Brain microvascular endothelial cell (primary cell): Measurements from ENCODE around the gene TNIP3.

Experiments
- DNase-seq: peaks from one replicate; pipeline ENCODE4 v3.0.0-alpha.2; 2020
- H3K27ac ChIP-seq: fragments of 250-450 bp; sonication (Bioruptor Pico); 2 replicates; pipeline ENCODE4 v1.5.1; 2020; ENCODE audit warnings: mild to moderate bottlenecking, moderate library complexity
- H3K27me3 ChIP-seq: fragments of 250-450 bp; sonication (Bioruptor Pico); replicated peaks from 2 replicates; pipeline ENCODE4 v1.5.1; 2020; ENCODE audit warnings: mild to moderate bottlenecking
- H3K36me3 ChIP-seq: fragments of 250-450 bp; sonication (Bioruptor Pico); replicated peaks from 2 replicates; pipeline ENCODE4 v1.5.1; 2020; ENCODE audit warnings: mild to moderate bottlenecking
- H3K4me3 ChIP-seq: 2 replicates; pipeline ENCODE4 v1.5.1; 2011; ENCODE audit warnings: low read depth, mild to moderate bottlenecking, control low read depth, low read length, moderate library complexity
- in situ Hi-C: cut with HindIII; loops from 2 replicates; pipeline ENCODE4 v1.10.0; 2017; ENCODE audit warnings: low sequenced_read_pairs, low pct_ligation_motif_present
- TF ChIP-seq, protein P1 (sequence below): IDR thresholded peaks from 2 replicates; pipeline ENCODE4 v1.5.1; 2011; ENCODE audit warnings: low read depth, mild to moderate bottlenecking, moderate library complexity, low read length, control low read depth, inconsistent platforms; ENCODE audit errors: missing control alignments

The TNIP3 gene

DNA sequence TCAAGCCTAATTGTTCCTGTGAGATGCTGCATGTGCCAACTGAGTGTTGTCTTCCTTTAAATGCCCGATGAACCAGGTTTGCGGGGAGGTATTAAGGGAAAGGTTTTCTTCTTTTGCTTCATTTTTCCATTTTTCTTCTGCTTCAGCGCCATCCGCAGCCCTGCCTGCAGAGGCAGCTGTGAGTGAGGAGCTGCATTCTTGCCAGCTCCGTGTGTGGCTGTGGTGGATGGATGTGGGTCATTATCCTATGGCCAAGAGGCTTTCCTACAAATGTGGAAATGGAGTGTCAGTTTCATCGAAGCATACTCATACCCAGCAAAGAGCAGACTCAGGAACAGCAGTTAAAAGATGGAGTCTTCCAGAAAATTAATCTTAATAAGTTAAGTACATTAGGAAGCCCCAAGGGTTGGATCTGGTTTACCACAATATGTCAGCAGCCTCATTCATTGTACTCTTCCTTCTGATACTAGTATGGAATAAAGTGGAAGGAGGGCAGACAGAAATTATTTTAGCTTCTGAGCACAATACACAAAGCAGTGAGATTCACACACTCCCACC, 37.6 kb downstream of the TNIP3 start:
- no peak for DNase-seq
- H3K27me3 ChIP-seq, result no peaks in the 10 kb centered on the region
- TF ChIP-seq, protein P1, sequence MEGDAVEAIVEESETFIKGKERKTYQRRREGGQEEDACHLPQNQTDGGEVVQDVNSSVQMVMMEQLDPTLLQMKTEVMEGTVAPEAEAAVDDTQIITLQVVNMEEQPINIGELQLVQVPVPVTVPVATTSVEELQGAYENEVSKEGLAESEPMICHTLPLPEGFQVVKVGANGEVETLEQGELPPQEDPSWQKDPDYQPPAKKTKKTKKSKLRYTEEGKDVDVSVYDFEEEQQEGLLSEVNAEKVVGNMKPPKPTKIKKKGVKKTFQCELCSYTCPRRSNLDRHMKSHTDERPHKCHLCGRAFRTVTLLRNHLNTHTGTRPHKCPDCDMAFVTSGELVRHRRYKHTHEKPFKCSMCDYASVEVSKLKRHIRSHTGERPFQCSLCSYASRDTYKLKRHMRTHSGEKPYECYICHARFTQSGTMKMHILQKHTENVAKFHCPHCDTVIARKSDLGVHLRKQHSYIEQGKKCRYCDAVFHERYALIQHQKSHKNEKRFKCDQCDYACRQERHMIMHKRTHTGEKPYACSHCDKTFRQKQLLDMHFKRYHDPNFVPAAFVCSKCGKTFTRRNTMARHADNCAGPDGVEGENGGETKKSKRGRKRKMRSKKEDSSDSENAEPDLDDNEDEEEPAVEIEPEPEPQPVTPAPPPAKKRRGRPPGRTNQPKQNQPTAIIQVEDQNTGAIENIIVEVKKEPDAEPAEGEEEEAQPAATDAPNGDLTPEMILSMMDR, result no peak
- H3K27ac ChIP-seq, result no peak overlapping the region
- no peaks in the 10 kb centered on the region for H3K36me3 ChIP-seq
- H3K4me3 ChIP-seq, result no peak overlapping the region
- in situ Hi-C loops, result no loop called here

DNA sequence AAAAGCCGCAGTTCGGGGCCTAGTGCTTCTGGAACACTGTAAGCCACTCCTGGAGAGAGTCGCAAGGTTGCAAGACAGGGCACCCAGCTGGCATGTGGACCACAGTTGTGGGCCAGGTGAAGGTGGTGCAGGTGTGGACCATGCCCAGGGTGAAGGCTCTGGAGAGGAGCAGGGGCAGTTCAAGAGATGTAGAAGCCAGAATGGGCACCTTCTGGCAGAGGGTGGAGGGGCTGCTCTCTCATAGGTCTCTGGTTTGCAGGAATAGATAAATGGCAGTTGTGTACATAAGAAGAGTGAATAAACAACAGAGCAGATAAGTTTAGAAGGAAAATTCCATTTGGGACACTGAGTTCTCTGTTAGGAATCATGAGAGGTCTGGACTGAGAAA, 38.6 kb downstream of the TNIP3 start:
- Histone ChIP-seq H3K4me3 (no peak overlapping the region), H3K27me3 (no peaks in the 10 kb centered on the region), H3K36me3 (no peaks in the 10 kb centered on the region), H3K27ac (no peak overlapping the region)
- TF ChIP-seq, protein P1, result no peak
- in situ Hi-C loops, result no loop called here
- DNase-seq, result no peak

DNA sequence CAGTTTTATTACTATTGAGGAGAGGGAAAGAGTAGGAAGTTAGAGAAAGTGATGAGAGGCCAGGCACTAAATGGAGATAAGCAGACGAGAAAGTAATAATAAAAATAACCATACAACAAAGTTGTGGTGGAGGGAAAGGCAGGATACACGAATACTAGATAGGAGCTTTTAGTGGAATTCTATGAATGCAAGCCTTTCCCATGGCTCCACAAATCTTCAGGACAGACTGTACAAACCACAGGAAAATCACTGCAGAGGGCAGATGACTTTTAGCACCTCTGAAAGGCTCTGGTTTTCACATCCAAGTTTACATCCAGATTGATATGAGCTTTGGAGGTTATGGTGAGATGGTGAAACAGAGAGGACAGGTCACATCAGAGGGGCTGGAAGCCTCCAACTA, 41.5 kb downstream of the TNIP3 start:
- no peaks in the 10 kb centered on the region for H3K27me3 ChIP-seq
- TF ChIP-seq, protein P1, result no peak

DNA sequence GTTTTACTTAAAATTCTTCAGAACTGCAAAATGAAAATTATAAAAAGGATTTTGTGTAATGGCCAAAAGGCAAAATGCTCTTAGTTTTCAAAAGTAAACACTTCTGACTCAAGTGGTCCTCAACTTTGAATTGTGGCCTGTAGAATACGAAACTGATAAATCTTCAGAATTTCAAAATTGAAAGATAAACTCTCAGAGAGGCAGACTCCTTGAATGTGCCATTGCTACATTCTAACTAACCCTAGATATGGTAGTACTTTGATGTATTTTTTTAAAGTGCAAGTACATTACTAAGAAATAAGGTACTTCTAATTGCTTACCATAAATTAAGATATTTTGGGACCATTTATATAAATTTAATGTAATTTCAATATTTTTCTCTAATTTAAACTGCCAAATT, 44.4 kb downstream of the TNIP3 start:
- TF ChIP-seq, protein P1, result no peak
- in situ Hi-C loops, result no loop called here
- Histone ChIP-seq H3K27ac (no peak overlapping the region), H3K27me3 (no peaks in the 10 kb centered on the region), H3K4me3 (no peak overlapping the region), H3K36me3 (no peaks in the 10 kb centered on the region)
- DNase-seq, result no peak

More for the DNA sequence above, 41.5 kb downstream of the TNIP3 start:
- H3K4me3 ChIP-seq, result no peak overlapping the region
- H3K36me3 ChIP-seq, result no peaks in the 10 kb centered on the region
- DNase-seq, result peak; percentile 16
- no peak overlapping the region for H3K27ac ChIP-seq
- in situ Hi-C loops, result no loop called here

DNA sequence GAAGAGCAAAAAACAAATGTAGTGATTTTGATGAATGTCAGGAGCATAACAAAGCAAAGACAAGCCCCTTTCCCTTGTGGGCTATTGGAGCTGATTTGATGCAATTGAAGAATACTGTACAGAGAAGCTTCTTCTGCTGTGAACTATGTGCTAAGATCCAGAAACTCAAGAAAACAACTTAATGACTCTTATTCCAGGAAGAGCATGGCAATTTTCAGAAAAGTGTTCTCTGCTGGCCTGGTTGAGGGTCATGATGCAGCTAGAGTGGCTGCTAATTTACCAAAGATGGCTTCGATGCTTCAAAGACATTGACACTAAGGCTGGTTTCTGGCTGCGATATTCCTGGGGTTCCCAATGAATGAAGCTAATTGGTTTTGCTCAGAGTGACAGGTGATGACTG, 45.8 kb downstream of the TNIP3 start:
- Histone ChIP-seq H3K36me3 (no peaks in the 10 kb centered on the region), H3K27ac (no peak overlapping the region), H3K4me3 (no peak overlapping the region), H3K27me3 (no peaks in the 10 kb centered on the region)
- no peak for DNase-seq
- TF ChIP-seq, protein P1, result no peak
- in situ Hi-C loops, result no loop called here

DNA sequence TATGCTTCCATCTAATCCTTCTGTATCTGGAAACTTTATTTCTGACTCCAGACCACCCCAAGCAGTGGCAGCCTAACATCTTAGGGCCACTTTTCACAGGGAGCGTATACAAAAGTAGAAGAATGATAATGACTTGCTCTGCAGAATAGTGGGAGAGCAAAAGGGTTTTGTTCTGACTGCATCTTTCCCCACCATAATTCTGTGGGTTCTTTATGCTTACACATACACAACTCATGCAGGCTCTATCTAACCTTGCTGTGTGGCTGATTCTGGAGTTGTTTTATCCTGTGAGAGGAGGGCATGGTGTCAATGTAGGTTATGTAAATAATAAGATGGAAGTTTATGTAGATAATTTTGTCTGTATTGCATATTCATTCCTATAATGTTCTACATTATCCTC, 49.4 kb downstream of the TNIP3 start:
- TF ChIP-seq, protein P1, result no peak

More for the DNA sequence above, 49.4 kb downstream of the TNIP3 start:
- H3K27me3 ChIP-seq, result no peaks in the 10 kb centered on the region
- in situ Hi-C loops, result no loop called here
- H3K4me3 ChIP-seq, result no peak overlapping the region
- DNase-seq, result no peak
- H3K36me3 ChIP-seq, result no peaks in the 10 kb centered on the region
- H3K27ac ChIP-seq, result no peak overlapping the region
